ENCODE measurements around the gene CD163L1.
"Not testable (repeated sequence)": the region's sequence is repeated elsewhere in the genome, so short reads cannot be mapped to it uniquely, and the experiment has no call there.

Gene CD163L1

GRCh38 chr12:7444076-7444475, at the start of gene CD163L1:
CD163L1 (minus strand) TSS chr12:7444153; CDS start chr12:7444127, 26 bp downstream.
- no peak for DNase-seq

GRCh38 chr12:7493006-7493405, 49.1 kb upstream of the CD163L1 start:
- no peak for DNase-seq

GRCh38 chr12:7486512-7486911, 42.6 kb upstream of the CD163L1 start:
- DNase-seq = no peak

GRCh38 chr12:7485095-7485494, 41.1 kb upstream of the CD163L1 start:
- no peak for DNase-seq

- no peak for DNase-seq
These were observed 39.4 kb upstream of the CD163L1 start for GRCh38 chr12:7483343-7483742.

- no peak for DNase-seq
These were observed 35.8 kb upstream of the CD163L1 start for GRCh38 chr12:7479771-7480170.

GRCh38 chr12:7472060-7472459, 28.1 kb upstream of the CD163L1 start:
- DNase-seq = no peak

DNA sequence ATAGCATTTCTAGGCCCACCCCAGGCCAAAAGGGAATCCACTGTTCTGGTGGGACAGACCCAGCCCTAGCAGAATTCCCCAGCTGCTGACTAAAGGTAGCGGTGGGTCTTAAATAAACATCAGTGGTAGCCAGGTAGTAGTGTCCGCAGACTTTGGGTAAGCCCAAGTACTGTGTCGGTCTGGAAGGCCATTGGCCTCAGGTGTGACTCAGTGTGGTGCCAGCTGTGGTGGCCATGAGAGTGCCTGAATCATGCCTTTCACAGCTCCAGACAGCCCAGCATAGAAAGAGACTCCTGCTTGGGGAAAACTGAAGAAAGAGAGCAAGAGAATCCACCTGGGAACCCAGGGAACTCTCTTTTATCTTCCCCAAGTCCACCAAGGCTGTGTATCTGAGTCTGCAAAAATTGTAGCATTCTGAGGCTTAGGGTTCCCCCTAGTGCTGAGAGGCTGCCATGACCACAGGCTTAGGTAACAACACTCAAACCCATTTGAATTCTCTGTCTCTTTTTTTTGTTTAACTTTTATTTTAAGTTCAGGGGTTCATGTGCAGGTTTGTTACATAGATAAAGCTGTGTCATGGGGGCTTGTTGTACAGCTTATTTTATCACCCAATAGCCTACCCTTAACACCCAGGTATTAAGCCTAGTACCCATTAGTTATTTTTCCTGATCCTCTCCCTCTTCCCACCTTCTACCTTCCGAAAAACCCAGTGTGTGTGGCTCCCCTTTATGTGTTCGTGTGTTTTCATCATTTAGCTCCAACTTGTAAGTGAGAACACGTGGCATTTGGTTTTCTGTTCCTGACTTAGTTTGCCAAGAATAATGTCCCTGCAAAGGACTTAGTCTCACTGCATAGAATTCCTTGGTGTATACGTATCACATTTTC, 16.7 kb upstream of the CD163L1 start:
- peak; percentile 44 for DNase-seq

GRCh38 chr12:7459973-7460372, 16.0 kb upstream of the CD163L1 start:
- DNase-seq = no peak

DNA sequence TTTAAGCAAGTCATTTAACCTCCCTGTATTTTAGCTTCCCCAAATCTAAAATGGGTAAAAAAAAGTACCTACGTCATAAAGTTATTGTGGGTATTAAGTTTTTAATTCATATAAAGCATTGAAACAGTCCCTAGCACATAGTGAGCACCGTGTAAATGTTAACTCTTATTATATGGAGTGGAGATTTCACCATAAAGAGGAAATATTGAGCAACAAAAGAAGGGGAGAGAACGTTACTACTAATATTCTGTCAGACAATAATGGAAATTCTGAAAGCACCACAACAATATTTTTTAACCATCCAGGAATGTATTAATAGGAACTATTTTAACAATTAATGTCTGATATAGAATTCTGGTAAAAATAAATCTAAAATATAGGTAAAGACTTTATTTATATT, 7.8 kb upstream of the CD163L1 start:
- DNase-seq = no peak

DNA sequence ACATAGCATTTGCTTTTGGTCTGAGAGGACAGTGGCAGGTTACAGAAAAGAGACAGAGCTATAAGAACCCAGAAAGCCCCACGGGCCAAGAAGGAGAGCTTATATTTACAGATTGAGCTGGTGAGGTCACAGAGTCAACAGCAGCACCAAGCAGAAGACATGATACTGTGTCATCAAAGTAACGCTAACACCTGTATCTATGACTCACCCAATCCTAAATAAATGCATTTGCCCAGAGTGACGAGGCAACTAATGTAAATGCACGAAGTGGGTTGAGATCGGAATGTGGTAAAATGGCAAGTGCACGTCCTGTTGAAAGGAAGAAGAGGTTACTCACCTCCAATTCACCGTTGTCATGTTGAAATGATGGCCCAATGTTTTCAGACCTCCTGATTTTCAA, 6.7 kb upstream of the CD163L1 start:
- no peak for DNase-seq

DNA sequence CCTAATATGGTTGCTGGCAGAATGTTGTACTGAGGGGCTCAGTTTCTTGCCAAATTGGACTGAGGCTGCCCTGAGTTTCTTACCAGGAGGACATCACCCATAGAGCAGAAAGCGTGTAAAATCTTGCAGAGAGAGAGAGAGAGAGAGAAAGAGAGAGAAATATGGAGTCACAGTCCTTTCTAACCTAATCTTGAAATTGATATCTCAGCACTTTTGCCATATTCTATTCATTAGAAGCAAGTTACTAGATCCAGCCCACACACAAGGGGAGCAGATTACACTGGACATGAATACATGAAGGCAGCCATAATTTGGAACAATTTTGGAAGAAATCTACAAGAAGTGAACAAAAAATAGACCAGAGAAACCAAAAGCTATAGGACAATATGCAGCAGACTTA, 4.1 kb upstream of the CD163L1 start:
- DNase-seq = no peak

DNA sequence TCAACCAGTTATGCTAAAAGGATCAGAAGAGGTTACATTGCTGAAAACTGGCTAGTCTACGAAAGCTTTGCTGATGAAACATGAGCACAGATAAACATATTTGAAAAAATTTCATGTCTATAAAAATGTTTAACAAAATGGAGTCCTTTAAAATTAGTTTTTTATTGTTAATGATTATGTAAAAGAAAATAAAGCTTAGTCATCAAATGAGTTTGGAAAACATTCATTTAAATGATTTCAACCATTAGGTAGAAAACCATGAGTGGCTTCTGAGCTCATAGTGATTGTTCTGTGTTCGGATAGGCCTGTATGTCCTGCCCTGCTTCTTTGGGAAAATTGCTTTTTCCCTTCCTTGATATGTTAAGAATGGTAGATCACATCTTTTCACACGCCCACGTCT, 584 bp upstream of the CD163L1 start:
- no peak for DNase-seq

DNA sequence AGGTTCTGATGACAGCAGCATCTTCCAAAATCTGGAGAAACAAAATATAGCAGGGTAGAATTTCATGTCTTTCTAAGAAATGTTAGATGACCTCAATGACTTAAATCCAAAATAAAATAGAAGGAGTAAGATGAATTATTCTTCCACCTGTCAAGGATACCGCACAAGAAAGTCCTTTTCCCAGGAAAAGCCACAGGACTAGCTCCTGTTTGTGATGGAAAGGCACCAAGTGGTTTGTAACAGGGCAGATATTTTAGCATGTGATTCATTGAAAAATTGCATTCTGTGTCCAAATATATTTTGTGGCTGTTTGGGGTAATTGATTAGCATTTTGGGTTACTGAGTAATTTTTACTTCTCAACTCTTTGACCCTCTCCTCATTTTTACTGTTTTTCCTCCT, 2.7 kb downstream of the CD163L1 start:
- DNase-seq = no peak

DNA sequence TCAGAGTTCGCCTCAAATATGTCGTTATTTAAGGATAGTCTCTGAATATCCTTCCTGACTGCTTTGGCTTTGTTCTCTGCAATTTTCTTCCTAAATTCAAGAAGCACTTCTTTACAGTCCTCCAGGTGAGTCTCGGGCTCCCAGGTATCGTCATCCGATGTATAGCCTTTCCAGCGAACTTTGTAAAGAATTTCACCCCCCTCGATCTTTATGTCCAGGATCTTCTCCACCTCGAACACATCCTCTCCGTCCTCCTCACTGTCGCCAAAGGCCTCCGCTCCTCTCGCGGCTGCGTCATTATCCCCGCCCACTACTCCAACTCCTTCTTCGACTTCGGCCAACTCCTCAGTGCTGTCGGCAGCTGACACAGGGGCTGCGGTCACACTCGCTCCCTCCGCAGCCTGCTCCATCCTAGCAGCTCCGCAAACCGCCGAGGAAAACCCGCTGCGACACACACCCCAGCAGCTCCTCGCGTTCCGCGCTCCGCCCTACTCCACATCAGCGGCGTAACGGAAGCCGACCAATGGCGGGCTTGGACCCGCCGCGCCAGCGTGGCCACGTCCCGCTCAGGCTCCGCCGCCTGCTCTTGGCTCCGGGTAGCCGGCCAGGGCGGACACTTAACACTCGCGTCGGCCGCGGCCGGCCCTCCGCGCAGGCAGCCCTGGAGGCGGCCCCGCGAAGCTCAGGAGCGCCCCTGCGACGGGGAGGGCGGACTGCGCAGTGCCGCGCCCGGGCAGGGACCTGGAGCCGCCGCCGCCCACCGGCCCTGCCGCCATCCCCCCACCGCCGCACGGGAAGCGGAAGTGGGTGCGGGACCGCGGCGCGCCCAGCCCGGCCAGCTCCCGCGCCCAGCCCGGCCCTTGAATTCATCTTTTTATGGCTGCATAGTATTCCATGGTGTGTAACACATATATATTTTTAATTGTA, 4.1 kb downstream of the CD163L1 start:
- DNase-seq = peak; percentile 33

DNA sequence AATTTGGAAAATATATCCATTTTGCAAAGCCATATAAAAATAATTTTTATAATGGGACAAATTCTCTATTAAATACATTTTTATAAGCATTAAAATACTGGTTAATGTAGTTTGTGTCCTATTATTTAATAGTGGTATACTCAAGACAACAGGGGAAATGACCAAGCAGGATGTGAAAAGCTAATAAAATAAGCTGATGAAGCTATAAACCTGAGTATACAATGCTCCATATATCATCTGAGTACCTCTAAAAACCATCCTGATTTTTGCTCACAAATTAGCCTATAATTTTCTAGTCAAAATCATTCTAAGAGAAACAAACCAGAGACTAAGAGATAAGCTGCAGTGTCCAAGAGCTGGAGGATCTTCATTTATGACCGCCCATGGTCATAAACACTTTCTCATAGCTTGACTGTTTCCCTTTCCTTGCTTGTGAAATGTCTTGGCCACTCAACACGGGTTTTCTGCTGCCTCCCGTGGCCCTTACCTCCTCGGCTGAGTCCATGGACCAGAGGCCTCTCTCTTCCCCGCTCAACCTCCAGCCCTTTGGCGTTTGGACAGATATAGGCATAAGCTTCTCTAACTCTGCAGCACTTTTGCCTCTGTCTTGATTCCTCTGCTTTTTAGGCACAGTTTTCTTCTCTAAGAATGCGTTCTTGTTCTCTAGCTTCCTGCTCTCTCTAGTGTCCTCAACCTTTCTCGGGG, 5.5 kb downstream of the CD163L1 start:
- not testable (repeated sequence) for DNase-seq

- DNase-seq = not testable (repeated sequence)
These were observed 6.5 kb downstream of the CD163L1 start for GRCh38 chr12:7437494-7437893.

DNA sequence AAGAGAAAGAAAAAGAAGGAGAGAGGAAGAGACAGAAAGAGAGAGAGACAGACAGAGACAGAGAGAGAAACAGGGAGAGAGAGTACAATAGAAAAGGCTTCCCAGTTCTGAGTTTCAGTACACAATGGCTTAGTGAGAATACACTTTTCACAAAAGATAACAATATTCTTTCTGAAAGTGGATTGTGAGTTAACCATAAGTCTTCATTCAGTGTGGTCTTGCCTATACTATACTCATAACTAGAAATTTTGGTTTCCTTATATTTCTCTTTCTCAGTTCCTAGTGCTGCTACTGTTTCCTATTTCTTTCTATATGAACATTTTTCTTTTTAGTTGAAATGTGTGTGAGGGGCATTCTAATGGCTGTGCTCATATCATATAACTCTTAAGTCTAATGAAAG, 9.3 kb downstream of the CD163L1 start:
- DNase-seq = no peak

GRCh38 chr12:7433276-7433822, 10.6 kb downstream of the CD163L1 start:
- no peak for DNase-seq

DNA sequence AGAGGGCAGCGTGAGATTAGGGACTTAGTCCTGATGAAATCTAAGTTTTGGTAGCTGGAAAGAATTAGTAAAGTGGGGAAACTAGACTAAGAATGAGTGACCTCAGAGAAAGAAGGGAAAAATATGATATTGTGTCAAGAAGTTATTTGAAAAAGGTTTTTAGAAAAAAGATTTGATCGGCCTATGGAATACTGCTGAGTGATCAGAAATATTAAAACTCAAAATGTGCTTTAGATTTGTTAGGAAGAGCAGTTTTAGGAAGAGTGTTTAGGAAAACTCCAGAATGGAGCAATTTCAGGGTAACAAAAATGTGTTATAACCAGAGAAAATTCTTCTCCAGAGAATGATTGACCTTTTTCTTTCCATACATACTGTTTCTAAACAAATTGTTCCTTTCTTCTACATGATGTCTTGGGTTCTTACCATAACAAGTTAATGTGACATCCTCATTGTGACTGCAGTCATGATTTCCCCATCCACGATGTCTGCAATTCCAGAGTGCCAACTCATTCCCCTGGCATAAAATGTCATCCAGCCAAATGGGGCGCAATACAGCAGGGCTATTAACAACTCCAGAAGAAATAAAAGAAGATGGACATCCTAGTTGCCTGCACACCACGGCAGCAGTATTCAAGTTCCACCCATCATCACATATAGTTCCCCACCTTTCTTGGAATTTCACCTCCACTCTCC, 11.8 kb downstream of the CD163L1 start:
- no peak for DNase-seq

GRCh38 chr12:7411343-7411742, 32.6 kb downstream of the CD163L1 start:
- DNase-seq = no peak

DNA sequence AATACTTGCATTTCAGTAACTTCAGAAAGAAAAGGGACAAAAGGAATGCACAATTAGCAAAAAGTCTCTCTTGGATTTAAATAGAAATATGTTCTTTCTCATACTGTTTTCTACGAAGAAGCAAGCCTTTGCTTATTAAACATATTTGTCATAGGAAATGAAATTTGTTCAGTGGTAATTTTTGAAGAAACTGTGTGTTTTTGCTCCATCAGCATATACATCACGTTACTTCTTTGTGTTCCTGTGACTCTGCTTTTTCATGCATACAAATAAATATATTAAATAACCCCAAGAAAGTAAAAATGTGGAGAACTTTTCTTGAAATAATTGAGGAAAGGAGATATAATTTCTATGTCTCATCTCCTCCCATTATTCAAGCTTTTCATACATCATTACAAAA, 39.7 kb downstream of the CD163L1 start:
- no peak for DNase-seq

Measured in activated naive CD4-positive, alpha-beta T cell treated with anti-CD3 and anti-CD28 coated beads, Interleukin-2, amount 50 U/mL, for 16 hours (primary cell).